Thyroid gland (tissue), 4 donors: ENCODE results near the gene PCTP.

Source experiments
- POLR2A ChIP-seq, 2 donors: fragments of 450-650 bp; IDR thresholded peaks; one replicate each; pipeline ENCODE4 v1.6.1; 2017; ENCODE audit warnings: antibody characterized with exemption in 2 of 2, mild to moderate bottlenecking in 2 of 2, moderate library complexity in 1 of 2
- TF ChIP-seq, protein P1 (sequence below), 6 experiments: fragments of 200-600 bp in 3 of 6; fragments of 450-650 bp in 3 of 6; sonication (generic) in 3 of 6; IDR thresholded peaks; one replicate each; pipeline ENCODE4 v1.5.1; 2016 to 2019; ENCODE audit warnings: antibody characterized with exemption in 6 of 6, mild to moderate bottlenecking in 2 of 6, inconsistent platforms in 1 of 6, moderate library complexity in 1 of 6

DNA sequence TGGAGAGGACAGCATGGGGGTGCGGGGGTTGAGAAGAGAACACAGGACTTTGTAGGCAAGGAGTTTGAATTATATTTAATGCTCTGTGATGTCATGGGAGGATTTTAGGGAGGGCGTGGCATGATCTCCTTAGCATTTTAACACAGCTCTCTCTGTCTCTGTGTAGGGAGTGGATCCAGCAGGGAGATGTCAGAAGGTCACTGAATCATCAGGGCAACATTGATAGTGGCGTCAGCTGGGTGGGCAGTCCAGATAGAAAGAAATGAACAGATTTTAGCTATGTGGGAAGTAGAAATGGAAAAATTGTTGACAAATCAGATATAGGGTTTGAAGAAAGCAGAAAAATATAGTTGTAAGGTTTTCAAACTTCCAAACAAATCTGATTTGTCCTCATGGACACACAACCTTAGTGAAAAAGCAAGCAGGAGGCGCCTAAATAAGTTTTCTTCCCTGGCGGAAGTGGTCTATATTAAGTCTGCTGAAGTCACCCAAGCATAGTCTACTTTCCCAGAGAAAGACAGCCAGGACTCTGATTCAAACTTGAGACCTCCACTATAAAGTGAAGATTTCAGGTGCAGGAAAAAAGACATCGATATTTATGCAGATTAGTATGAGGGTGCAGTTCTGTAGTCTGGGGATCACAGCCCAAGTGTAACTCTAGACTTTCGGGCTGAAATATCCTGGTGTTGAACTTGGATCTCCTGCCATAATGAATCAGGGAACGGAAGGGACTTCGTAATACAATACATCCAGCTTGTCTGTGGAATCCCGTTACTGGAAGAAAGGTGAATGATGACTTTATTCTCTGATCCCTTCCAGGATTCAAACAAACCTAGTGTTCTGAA is 10.1 kb upstream of the PCTP start:
- TF ChIP-seq, protein P1, sequence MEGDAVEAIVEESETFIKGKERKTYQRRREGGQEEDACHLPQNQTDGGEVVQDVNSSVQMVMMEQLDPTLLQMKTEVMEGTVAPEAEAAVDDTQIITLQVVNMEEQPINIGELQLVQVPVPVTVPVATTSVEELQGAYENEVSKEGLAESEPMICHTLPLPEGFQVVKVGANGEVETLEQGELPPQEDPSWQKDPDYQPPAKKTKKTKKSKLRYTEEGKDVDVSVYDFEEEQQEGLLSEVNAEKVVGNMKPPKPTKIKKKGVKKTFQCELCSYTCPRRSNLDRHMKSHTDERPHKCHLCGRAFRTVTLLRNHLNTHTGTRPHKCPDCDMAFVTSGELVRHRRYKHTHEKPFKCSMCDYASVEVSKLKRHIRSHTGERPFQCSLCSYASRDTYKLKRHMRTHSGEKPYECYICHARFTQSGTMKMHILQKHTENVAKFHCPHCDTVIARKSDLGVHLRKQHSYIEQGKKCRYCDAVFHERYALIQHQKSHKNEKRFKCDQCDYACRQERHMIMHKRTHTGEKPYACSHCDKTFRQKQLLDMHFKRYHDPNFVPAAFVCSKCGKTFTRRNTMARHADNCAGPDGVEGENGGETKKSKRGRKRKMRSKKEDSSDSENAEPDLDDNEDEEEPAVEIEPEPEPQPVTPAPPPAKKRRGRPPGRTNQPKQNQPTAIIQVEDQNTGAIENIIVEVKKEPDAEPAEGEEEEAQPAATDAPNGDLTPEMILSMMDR (IDR thresholded peaks at IDR 0.05), result no peak
- no peak for TF ChIP-seq POLR2A (IDR thresholded peaks at IDR 0.05)
